LHCN-M2 (cell line): ENCODE results near the gene CRIP1. TPM values are rescaled to one million over a fixed set of nuclear protein-coding genes. Genes with fewer than 3 reads are reported as not detected.
A peak's percentile ranks its signal among the peaks of the same experiment; 100 is the strongest.

Experiments used
- DNase-seq: peaks from one replicate; pipeline ENCODE4 v3.0.0-alpha.2; 2012; ENCODE audit warnings: low read depth
- total RNA-seq: library from RNA; depleted of rRNA; stranded (reverse); fragments of >200 nt; gene quantifications from 2 replicates; pipeline ENCODE4 v1.2.3, GENCODE V29; 2014

The CRIP1 gene
- total RNA-seq, 1 experiment from 2014 or later, result not detected

DNA sequence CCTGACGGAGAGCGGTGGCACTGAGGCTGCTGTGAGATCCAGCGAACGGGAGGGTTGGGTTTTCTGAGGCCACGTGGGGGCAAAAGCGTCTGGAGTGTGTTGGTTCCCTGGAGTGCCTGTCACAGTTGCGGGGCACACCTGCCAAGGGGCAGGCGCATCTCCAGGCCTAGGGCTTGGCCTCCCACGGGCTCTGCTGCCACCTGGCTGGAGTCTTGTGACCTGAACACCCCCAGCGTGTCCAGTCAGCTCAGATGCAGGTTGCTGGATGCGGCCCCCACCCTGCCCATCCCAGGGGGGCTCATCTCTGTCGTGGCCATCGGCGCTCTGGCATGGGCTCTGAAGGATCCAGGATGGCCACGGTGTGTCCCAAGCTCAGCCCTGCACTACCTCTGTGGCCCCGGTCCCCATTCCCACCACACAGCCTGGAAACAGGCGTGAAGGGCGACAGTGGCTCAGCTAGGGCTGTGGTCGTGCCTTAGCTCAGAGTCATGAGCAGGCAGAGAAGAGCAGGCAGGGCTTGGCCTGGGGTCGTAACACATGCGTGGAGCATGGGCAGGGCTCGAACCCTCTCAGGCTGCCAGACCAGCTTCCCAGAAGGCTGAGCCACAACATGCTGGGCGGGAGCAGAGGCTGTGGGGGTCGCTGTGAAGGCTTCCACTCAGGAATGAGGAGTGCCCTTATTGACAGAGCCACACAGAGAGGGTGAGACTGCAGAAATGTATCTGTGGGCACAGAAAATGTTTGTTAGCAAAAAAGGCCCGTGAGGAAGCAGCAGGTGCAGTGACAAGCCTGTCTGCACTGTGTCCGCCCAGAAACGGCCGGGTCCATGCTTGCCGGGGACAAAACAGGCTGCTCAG, 35.6 kb upstream of the CRIP1 start:
- DNase-seq, result no peak

- DNase-seq, result no peak
These were observed 33.7 kb upstream of the CRIP1 start for GRCh38 chr14:105452963-105453362.

DNA sequence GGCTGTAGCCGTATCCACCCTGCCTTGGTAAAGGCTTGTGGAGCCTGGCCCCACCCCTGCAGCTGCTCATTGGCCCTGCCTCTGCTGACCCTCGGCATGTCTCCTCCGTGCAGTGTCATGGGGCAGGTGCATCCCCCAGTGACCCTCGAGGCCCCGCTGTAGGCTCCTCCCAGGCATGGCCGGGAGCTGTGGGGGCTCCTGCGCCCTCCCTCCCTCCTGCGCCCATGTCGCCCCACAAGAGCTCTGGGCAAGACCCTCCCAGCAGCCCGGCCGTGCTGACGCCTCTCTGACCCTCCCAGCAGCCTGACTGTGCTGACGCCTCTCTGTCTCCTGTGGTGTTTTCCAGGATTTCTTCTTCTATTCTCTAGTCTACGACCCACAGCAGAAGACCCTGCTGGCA, 32.8 kb upstream of the CRIP1 start:
- no peak for DNase-seq

DNA sequence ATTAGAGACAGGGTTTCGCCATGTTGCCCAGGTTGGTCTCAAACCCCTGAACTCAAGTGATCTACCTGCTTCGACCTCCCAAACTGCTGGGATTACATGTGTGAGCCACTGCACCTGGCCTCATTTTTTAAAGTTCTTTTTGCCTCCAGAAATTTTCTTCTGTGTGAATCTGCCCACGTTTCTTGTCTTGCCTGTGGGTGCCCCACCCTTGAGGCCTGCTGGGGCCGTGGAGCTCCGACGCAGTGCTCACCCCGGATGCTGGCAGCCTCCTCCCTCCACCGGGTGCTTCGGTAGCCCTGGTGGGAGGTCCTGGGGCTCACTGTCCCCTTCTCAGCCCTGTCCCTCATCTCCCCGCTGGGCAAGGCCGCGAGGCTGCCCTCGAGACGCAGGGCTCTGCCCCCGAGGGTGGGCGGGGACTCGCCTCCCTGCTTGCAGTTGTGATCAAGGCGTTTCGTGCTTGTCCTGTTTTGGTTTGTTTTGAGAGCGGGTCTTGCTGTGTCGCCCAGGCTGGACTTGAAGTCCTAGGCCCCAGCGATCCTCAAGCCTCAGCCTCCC, 31.5 kb upstream of the CRIP1 start:
- DNase-seq, result no peak

DNA sequence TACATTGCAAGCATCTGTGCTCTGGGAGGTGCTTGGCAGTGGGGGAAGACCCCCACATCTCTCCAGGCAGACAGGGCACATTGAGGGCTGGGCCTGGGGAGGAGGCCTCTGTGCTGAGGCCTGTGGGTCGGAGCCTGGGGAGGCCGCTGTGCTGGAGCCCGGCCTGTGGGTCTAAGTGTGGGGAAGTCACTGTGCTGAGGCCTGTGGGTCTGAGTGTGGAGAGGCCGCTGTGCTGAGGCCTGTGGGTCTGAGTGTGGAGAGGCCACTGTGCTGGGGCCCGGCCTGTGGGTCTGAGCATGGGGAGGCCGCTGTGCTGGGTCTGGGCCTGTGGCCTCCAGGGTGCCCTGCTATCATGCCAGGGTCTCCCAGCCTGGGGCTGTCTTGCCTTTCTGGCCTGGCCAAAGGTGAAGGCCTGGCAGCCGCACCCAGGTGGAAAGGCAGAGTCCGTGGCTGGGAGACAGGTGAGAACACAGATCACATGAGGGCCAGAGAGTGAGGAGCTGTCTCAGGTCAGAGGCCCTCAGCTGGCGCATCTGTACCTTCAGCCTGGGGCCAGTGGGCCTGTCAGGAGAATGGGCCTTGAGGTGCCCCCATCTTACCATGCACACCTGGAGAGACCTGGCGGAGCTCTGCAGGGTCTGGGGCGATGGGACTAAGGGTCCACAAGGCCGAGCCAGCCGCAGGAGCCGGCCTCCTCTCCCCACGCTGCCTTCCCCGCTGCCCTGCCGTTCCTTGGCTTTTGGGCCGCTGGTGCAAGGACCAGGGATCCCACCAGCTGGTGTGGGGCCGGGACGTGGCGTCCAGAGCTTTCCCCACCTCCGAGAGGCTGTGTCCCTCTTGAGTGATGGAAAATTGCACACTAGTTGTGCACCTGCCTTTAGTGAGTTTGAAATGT, 30.7 kb upstream of the CRIP1 start:
- DNase-seq, result no peak

GRCh38 chr14:105456736-105457617, 29.7 kb upstream of the CRIP1 start:
- DNase-seq, result peak; percentile 8

DNA sequence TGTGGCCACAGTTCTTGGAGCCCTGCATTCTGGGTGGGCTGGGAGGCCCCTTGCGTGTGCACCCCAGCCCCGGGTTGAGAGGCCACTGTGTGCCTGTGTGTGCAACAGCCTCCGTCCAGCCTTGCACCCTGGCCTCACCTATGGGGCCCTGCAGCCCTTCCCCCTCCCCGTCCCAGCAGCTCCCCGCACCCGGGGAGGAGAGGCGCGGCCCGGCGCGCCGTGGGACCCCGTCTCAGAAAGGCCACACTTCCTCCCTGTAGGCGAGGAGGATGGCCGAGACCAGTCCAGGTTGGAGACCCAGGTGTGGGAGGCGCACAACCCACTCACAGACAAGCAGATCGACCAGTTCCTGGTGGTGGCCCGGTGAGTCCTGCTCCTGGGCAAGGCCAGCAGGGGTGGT, 28.7 kb upstream of the CRIP1 start:
- DNase-seq, result no peak

DNA sequence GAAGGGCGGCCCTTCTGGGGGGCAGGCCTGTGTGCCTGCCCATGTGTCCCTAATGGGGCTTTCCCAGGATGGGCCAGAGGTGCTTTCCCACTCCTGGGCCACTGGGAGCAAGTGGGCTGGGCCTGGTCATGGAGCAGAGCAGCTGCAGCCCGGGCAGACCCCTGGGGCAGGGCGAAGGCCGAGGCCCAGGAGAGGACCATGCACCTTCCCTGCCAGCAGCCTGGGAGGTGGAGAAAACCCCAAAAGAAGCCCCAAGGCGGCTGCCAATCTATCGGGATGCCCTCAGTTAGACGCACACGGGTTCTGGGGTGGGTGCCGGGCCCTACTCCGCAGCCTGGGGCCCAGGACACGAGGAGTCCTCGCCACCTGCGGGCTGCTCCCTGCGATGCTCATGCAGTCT, 28.1 kb upstream of the CRIP1 start:
- DNase-seq, result no peak

DNA sequence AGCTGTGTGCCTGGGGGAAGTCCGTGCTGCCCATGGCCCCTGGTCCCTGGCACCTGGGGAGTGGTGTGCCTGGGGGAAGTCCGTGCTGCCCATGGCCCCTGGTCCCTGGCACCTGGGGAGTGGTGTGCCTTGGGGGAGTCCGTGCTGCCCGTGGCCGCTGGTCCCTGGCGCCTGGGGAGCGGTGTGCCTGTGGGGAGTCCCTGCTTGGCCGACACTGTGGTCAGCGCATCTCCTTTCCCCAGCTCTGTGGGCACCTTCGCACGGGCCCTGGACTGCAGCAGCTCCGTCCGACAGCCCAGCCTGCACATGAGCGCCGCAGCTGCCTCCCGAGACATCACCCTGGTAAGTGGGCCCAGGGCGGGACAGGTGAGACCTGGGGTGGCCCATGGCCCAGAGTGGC, 26.6 kb upstream of the CRIP1 start:
- DNase-seq, result no peak

- DNase-seq, result no peak
These were observed 26.1 kb upstream of the CRIP1 start for GRCh38 chr14:105460616-105461015.

DNA sequence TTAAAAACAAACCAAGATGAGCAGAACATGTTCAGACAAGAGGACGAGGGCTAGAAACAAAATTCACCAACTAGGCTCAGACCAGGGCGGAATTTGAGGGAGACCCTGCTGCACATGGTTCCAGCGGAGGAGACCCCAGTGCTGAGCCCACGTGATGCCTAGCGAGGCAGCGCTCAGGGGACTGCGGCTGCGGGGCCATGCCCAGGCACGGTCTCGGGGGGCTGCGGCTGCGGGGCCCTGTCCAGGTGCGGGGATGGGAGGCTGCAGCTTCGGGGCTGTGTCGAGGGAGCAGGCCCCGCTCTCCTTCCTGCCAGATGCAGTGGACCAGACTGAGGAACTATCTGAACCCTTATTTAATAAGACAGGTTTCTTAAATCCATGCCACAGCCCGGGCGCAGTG, 24.8 kb upstream of the CRIP1 start:
- DNase-seq, result no peak

DNA sequence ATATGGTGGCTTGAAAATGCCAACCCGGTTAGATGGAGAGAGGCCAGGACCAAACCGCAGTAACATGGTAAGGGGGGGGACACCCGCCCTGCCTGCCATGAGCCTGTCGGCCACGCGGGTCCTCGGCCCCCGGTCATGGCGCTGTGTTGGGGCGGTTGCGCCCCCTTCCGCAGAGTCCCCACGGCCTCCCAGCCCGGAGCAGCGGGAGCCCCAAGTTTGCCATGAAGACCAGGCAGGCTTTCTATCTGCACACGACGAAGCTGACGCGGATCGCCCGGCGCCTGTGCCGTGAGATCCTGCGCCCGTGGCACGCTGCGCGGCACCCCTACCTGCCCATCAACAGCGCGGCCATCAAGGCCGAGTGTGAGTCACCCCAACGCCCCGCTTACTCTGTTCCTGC, 22.2 kb upstream of the CRIP1 start:
- DNase-seq, result no peak

GRCh38 chr14:105465209-105466031, 21.3 kb upstream of the CRIP1 start:
- DNase-seq, result peak; percentile 43

DNA sequence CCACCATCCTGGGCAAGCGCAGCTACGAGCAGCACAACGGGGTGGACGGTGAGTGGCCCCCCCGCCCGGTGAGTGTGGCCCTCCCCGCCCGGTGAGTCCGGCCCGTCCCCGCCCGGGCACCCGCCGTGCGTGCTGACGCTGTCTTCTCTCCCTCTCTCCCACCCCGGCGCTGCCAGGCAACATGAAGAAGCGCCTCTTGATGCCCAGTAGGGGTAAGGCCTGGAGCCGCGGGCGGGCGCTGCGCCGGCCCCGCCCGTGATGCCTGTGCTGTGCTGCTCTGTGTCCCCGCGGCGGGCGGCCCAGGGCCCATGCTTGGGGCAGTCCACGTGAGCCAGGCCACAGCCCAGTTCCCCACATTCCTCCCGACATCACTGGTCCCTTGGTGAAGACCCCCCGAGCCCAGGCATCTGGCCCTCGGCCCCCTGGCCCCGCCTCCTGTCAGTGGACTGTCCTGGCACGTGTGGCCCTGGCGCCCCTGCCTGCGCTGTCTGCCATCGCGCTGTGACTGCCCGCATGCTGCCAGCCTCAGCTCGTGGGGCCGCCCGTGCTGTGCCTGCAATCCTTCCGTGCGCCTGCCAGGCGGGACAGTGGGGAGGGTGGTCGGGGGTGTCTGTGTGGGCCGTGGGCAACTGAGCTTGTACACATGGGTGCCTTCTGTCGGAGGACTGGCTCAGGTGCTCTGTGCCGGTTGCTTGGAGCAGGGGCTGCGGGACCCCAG, 20.0 kb upstream of the CRIP1 start:
- DNase-seq, result no peak

- no peak for DNase-seq
These were observed 19.3 kb upstream of the CRIP1 start for GRCh38 chr14:105467249-105467941.

DNA sequence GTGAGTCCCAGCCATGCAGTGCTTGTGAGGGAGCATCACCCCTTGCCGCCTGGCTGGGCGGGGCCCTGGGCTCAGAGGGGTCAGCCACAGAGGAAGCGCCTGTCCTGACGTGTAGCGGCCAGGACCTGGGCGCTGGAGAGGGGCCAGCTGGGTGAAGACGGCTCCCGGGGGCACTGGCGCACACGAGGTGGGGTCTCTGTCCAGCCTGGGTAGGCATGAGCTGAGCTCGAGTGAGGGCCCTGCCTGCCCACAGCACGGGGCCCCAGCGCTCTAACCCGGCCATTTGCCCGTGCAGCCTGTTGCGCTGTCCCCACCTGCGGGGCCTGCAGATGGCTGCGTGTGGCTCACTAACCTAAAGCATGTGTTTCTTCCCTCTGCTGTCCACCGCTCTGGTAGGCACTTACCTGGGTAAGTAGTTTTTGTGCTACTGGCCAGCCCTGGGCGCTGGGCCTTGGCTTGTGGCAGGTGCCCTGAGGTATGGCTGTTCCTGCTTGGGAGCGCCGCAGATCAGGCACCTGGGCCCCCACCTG, 18.7 kb upstream of the CRIP1 start:
- DNase-seq, result no peak

DNA sequence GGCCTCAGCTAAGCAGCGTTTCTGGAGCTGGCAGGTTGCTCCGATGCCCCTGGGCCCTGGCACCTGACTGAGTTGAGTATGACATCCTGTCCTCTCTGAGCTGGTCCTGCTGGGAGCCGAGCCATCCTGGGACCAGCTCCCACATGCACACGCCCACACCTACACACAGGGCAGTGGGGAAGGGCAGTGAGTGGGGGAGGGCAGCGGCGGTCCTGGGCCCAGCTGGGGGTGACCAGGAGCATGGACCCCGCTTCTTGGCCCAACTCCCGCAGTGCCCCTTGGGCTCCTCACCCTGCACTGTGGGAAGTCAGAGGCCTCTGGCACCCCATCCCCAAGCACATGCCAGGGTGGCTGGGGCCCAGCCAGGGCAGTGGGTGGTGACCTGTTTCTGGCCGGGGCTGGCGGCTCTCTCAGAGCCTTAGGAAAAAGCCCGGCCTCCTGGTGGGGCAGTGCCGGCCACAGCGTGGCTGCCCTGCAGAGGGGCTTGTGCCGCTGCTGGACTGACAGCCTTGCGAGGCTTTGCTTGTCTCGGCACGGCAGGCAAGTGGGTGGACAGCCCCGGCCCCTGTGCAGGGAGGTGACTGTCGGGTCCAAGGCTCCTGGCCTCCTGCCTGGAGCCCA, 18.0 kb upstream of the CRIP1 start:
- no peak for DNase-seq
